GM18520 (cell line): ENCODE measurements around the gene TRIO.

Experiments used
- ATAC-seq: cut with Tn5 transposase; IDR thresholded peaks from one replicate; pipeline ENCODE4 v1.9.1; 2021; ENCODE audit not compliant: unreplicated experiment

Gene TRIO

DNA sequence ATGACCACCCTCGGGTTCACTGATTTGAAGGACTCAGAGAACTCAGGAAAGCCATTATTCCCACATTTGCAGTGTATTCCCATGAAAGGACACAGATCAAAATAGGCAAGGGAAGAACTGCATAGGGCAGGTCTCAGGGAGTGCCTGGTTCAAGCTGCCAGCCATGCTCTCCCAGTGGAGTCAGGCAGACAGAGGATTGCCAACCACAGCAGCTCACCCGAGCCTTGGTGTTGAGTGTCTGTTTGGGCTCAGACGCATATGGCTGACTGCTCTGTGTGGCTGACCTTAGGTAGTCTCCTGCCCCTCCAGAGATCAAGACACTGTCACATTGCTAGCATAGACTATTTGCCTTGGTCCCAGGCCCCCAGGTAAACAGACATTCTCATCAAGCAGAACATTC is 322.6 kb downstream of the TRIO start:
- no peak for ATAC-seq

DNA sequence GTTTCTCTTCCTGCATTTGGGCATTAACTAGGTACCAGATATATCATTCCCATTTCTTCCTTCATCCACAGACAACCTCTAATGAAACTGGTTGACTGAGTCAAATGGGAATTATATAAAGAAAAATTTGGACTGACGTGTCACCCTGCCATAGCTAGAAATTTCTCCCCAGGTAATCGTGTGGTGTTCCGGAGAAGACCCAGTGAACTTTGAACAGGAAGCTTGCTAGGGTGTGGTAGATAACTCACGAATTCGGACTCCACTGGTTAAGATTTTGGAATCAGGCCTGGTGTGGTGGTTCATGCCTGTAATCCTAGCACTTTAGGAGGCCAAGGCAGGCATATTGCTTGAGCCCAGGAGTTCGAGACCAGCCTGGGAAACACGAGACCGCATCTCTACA is 324.1 kb downstream of the TRIO start:
- no peak for ATAC-seq

DNA sequence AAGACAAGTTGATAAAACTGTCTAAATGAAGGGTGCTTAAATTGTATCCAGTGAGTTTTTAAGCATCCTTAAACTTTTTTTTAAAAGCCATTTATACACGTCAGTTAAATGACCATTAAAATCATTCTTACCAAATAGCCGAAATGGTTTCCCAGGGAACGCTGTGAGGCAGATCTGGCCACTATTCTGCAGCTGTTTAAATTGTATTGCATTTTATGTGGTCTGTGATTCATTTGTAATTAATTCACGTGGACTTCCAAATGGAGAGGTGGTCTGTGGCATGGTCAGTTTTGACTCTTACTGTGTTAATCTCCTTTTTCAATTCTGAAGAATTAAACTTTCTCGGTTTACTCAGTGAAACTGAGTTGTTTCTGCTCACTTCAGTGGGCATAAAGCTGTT is 324.7 kb downstream of the TRIO start:
- ATAC-seq = no peak

DNA sequence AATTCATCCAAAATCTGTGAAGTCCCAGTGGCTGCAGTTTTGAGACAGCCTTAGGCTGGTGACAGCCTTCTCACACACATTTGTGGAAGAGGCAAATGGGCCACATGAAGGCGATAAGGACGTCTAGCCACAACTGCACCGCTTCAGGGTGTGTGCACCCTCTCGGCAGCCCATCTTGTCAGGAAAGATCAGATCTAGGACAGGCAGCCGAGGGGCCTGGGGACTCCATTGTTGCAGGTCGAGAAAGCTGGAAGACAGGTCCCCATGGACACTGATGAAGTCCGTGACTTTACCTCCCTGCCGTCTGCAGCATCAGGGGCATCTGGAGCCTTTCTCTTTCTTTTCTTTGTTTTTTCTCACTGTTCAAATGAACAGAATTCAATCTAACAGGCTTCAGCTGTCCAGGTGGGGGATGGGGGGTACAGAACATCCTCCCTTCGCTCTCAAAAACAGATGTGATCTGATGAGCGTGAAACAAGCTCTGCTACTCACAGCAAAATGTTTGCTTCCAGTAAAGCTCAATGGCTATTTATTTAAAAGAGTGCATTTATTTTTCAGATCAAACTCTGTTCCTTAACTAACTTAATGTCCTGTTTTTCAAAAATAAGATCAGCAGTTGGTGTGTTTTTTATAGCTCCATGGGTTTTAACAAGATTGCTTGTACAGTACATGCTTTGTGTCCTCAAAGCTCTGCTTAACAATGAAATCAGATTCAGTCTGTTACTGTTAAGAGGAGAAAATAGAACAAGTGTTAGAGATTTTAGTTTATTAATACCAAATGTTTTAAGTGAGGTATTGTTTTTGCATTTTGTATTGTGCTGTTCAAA is 326.6 kb downstream of the TRIO start:
- ATAC-seq = no peak

DNA sequence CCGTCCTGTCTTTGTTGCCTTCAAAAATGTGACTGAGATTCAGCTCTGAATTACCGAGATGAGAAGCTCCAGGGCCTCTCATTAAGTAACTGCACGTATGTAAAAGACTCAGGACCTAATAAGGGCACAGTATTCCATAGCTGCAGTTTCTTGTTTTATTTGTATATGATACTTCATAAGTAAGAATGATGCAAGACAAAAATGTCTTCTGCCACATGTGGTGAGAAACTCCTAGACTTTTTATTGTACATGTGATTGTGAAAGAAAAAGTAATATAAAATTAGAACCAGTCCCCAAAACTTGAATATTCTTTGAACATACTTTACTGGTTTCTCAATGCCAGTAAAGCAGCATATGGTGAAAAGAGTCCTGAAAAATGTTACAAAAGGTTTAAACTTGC is 328.4 kb downstream of the TRIO start:
- ATAC-seq = no peak

DNA sequence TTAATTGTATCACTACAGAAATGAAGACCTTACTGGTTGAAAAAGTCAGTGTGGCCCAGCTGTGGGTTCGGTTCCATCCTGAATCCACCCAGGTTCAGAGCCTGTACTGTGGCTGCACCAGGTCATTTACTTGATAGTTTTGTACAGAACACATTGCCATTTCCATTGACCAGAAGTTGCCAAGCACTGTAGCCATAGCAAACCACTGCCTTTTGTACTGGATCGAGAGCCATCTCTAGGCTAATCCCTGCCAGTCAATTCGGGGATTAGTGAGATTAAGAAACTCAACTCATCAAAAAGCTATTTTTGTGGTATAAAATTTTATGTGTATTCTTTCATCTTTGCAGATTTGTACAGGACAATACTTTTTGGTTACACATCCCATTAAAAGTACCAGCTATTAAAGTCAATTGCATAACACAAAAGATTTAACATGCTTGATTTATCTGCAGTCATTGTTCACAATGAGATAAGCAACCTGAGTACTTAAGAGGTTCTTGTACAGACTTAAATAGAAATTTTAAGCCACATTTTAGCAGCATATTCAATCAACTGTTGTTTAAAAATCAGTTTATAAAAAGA is 329.9 kb downstream of the TRIO start:
- no peak for ATAC-seq

DNA sequence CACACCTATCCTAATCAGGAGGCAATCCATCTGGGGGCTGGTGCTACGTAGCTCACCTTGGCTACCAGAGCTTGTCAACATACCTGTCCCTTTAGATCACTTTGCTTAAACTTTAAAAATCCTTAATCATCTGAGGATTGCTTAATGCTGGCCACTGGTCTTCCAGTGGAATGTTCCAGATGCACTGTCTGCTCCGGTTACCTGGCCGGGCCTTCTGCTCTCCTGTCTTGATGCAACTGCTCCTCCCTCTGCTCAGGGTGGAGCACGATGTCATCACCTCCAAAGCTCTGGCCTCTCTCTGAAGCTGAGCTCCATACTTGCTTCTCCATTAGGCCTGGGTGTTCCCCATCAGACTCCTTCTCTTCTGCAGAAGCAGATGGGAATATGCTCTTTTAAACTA is 331.9 kb downstream of the TRIO start:
- ATAC-seq = no peak

DNA sequence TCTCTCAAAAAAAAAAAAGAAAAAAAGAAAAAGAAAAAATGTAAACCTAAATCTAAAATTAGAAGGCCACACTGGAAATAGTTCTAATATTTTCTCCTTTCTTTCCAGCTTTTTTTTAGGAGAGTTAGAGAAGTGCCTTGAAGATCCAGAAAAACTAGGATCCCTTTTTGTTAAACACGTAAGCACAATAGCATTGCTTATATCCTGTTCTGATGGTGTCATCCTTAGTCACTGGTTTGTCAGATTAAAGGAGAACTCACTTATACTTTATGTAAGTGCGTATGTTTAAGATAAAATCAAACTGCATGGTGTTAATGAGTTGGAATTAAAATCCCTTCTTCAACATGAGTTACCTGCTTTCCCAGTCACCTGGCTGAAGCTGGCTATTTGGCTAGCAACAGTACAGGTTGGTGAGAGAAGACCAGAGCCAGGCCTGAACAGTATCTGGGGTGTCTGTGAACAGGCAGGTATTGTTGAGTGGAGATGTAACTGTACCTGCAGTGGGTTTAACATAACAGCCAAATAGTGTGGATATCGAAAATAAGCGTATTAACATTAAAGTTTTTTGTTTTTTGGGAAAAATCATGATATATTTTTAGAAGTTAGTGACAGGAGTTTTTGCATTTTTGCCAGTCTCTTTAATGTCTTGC is 333.8 kb downstream of the TRIO start:
- ATAC-seq = no peak

DNA sequence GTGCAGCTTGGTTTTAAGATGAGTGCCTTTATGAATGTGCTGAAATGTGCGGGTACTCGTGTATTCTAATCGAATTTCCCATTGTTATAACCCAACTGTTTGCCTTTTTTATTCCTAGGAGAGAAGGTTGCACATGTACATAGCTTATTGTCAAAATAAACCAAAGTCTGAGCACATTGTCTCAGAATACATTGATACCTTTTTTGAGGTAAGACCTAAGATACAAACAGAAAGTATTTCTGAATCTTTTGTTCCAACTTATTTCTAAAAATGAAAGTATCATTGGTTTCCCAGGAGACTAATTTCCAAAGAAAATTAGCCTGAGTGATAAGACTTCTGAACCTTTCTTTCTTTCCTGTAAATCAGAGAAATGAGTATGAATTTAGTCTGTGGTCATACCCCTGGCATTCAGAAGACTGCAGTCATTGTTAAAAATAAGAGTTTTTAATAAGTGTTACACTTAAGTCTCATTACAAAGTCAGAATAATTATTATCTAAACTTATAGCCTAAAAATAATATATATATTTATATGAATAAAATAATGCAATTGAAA is 336.1 kb downstream of the TRIO start:
- no peak for ATAC-seq

DNA sequence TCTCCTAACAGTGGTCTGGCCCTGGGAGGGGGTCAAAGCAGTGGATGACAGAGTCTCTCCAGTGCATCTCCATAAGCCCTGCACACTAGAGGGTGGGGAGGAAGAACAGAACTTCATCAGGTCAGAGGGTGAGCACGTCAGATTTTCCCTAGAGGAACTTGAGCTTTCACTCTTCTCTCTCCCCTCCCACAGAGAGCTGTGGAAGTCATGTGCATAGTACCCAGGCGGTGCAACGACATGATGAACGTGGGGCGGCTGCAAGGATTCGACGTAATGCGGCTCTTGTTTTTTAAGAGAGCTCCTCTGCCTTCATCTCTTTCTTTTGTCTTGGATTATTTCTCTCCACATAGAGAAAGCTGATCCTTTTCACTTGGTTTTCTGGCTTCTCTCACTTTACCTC is 338.2 kb downstream of the TRIO start:
- no peak for ATAC-seq

DNA sequence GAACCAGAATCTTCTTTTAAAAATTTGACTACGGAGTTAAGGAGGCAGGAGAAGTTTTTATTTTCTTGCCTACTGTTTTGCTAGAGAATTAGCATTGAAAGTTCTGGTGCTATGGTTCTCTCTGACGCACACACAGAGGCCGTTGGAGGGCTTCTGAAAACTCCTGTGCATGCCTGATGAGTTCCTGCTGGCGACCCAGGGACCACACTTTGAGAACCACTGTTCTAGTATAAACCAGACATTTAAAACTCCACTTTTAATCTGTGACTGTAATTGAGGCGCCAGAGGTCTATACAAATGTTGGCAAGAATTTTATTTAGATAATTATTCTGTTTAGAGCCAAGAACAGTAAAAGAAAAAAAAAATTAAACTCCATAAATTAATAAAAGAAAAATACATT is 338.9 kb downstream of the TRIO start:
- no peak for ATAC-seq

DNA sequence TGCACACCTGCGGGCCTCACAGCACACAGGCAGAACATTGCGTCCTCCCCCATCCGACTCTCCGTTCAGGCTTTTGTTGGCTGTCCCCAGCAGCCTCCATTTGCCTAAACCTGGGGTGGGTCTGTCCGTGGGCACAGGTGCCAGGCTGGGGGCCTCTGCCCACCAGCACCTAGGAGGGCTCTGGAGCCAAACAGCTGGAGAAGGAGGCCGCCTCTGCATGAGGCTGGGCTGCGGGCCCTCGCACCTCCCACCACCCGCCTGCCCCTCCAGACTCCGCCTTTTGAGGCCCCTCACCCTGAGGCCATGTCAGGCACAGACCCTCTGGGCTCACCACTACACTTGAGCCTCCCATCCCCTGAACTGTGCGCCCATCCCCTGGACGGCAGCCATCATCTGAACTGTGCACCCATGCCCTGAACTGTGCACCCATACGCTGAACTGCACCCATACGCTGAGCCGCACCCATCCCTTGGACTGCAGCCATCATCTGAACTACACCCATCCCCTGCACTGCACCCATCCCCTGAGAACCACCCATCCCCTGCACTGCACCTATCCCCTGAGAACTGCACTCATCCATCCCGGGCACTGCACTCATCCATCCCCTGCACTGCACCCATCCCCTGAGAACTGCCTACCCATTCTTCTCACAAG is 340.5 kb downstream of the TRIO start:
- no peak for ATAC-seq

DNA sequence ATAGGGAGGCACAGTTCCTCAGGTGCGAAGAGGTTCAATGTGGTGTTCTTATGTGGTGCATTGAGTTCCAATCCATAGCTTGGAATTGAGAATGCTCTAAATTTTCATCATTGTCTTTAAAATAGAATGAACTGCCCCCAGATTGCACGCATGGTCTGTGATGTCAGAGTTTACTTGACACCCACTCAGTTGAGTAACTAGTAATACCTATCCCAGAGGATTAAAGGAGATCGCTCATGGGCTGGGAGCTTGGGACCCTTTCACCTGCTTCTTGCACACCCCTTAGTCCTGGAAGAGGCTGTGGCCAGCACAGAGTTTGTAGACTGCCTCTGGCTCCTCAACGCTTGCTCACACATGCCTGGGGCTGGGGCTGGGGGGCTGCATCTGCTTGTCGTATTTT is 343.3 kb downstream of the TRIO start:
- no peak for ATAC-seq

DNA sequence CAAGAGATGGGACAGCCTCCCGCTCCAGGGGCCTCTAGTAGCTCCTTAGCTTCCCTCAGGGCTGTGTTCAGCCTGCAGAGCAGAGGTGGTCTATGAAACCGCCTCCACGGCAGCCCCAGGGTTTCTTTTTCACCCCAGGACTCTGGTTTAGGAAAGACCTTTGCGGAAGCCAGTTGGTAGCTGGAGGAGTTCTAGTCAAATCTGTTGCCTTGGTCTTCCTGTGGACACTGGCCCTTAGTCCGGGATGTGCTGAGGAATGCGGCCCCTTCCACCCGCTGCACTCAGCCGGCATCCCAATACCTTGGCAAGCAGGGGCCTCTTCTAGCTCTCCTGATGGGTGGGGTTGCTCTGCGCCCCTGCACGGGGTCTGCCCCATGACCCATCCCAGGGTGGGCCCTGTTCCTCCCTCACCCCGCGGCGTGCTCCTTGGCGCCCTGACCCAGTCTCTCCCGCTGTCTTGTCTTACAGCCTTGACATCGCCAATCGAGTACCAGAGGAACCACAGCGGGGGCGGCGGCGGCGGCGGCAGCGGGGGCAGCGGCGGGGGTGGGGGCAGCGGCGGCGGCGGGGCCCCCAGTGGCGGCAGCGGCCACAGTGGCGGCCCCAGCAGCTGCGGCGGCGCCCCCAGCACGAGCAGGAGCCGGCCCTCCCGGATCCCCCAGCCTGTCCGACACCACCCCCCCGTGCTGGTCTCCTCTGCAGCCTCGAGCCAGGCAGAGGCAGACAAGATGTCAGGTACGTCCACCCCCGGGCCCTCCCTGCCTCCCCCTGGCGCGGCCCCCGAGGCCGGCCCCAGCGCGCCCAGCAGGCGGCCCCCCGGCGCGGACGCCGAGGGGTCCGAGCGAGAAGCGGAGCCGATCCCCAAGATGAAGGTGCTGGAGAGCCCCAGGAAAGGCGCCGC is 344.1 kb downstream of the TRIO start:
- ATAC-seq = no peak

DNA sequence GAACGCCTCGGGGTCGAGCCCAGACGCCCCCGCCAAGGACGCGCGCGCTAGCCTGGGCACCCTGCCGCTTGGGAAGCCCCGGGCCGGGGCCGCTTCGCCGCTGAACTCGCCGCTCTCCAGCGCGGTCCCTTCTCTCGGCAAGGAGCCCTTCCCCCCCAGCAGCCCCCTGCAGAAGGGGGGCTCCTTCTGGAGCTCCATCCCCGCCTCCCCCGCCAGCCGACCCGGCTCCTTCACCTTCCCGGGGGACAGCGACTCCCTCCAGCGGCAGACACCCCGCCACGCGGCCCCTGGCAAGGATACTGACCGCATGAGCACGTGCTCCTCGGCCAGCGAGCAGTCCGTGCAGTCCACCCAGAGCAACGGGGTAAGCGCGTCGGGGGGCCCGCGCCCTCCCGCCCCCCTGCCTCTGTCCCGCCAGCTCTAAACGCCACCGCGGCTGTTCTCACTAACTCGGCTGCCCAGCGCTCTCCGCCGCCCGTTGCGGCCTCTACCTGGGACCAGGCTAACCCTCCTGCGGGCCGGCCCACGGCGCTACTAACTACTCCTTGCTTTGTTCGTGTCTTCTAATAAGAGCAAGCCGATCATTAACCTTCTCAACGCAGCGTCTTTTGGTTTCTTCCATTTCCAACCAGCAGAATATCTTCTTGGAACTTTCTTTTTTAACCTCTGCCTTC is 344.9 kb downstream of the TRIO start:
- no peak for ATAC-seq

DNA sequence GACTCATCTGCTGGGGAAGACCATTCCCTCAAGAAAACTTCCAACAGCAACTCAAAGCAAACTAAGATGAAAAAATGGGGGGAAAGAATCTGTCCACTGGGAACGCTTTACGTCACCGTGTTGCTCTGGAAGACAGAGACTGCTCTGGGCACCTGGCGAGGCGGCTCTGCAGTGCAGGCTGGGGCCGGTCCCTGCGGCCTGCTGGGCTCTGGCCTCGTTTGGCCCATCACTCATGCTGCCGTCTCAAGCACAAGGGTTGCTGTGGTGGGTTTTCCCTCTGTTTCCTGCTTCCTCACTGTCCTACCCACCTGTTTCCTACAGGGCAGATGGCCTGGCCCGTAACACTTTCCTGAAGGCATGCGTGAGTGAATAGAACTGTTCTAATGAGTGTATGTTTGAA is 345.6 kb downstream of the TRIO start:
- no peak for ATAC-seq

DNA sequence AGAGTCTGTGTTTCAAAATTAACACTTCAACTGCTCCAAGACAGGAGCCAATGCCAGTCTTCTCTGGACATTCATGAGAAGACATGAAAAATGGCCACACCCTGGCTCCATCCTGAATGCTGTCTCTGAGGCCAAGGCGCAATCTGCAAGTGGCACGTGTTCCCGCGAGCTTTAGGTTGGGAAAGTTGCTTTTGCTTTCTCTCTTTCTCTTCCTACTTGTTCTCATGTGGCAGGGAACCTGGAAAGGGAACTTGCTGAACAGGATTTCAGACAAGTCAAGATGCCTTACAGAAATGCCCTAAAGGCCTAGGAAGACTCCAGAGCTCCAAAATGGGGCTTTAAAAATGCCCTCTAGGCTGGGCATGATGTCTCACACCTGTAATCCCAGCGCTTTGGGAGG is 346.5 kb downstream of the TRIO start:
- ATAC-seq = no peak

DNA sequence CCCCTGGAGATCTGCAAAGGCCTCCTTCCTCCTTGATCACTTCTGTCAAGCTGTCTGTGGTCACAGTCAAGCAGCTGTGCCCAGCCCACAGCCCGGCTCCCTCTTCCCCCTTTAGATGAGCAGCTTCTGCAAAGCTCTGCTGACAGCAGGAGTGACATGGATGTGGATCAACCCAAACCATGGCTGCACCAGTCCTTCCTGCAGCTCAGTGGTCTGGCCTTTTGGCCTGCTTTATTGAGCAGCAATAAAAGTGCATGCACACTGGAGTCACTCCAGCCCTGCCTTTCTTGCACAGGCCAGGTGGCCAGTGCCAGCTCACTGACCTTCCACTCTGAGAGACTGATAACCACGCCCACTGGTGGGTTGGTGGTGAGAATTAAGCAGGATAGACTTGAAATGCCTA is 347.2 kb downstream of the TRIO start:
- ATAC-seq = no peak

DNA sequence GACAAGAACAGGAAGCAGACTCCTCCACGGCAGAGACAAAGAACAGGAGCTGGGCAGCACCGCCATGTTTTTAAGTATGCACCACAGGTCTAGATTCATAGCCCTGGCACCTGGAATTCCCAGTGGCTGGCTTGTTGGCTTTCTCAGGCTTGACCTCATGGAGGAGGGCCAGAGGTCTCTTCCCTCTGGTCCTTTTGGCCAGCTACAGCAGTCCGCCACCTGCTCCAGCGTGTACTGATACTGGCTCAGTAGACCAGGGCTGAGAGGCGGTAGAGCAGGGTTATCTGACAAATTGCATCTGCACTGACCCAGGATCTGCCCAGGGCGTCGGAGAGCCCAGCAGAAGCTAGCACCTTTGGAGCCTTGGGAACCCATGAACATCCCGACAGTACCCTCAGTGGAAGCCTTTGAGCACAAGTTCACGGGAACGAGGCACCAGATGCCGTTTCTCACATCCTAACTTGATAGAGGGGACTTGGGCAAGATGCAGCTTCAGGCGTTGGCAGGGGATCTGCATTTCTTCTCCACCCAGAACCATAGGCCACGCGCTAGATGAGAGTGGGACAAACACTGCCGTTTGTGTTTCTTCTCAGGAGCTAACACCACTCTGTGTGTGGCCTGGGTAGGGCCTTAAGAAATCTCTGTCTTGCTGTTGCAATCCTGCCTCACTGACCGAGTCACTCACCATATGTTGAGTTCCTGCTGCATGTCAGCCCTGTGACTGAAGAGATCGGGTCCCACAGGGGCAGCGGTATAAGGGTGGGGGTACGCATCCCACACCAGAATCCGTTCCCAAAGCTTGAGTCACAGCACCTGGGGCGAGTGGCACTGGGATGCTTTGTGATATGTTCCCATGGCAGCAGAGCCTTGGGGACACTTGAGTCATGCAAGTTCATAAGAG is 348.1 kb downstream of the TRIO start:
- ATAC-seq = no peak
